Measurements from ENCODE around the gene CDK5R1. TPM values are rescaled to one million over a fixed set of nuclear protein-coding genes. Genes with fewer than 3 reads are reported as not detected.

The CDK5R1 gene
- total RNA-seq, 1 donor from 2014 or later: 1.8 TPM

GRCh38 chr17:32470405-32471167, 16.2 kb upstream of the CDK5R1 start:
- DNase-seq (ENCODE audit: low spot score): no peak

DNA sequence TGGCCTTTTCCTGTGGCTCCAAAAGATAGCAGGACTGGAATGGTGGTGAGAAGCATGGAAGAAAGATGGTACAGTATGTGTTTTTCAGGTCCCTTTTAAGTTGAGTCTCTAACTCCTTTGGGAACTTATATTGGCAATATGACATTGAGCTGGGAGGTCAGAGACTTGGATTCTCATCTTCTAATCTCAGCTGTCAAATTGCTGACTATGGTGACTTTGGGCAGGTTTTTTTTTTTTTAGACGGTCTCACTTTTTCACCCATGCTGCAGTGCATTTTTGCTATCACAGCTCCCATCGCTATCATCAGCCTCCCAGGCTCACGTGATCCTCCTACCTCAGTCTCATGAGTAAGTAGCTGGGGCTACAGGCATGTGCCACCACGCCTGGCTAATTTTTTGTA, 15.1 kb upstream of the CDK5R1 start:
- no peak for DNase-seq (ENCODE audit: low spot score)

GRCh38 chr17:32475258-32475657, 11.5 kb upstream of the CDK5R1 start:
- no peak for DNase-seq (ENCODE audit: low spot score)

GRCh38 chr17:32477220-32477619, 9.6 kb upstream of the CDK5R1 start:
- no peak for DNase-seq (ENCODE audit: low spot score)

DNA sequence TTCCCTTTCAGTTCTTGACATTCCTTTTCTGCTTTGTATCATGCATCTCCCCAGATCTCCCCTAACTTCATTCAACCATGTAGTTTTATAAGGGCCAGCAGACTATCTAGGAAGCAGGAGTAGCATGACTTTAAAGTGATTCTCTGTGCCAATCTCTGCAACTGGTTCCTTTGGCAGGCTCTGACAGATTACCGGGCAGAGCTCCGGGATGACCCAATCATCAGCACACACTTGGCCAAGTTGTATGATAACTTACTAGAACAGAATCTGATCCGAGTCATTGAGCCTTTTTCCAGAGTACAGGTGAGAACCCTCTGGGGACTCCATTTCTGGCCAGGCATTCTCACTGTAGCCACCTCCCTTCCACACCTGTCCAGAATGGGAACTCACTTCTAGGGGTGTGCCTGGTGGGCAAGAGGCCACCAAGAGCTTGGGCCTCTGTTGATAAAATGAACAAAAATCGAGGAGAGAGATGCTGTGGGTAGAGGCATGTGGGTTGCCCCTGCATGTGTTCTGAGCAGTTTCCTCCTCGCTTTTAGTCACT, 7.6 kb upstream of the CDK5R1 start:
- peak; percentile 57 for DNase-seq (ENCODE audit: low spot score)

GRCh38 chr17:32481193-32481592, 5.6 kb upstream of the CDK5R1 start:
- DNase-seq (ENCODE audit: low spot score): peak; percentile 60

DNA sequence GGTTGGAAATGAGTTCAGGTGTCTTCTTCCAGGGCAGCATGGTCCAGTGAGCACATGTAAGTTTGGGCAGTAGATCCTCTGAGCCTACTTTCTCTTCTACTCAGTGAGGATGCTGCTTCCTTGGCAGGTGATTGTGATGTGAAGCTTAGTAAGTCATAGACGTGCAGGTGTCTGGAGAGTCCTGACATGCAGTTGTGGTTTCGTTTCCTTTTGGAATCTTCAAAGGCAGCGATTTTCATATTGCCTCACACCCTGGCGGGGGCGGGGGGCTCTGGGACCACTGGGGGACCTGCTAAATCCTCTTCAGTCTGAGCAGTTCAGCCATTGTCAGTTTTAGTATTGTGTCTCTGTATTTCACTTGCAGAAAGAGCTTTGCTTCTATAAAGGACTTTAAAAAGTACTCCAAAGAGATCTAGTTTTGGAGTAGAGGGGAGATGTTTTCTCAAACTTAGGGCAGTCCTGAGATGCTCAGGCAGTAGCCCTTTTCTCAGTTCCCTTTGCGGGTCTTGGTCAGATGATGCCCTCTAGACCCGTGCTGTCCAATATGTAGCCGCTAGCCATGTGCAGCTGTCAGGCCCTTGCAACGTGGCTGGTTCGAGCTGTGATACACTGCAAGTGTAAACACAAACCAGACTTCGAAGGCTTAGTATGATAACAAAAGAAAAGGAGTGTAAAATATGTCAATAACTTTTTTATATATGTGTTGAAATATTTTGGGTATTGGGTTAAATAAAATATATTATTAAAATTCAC, 4.0 kb upstream of the CDK5R1 start:
- peak; percentile 33 for DNase-seq (ENCODE audit: low spot score)

GRCh38 chr17:32483451-32484019, 3.3 kb upstream of the CDK5R1 start:
- peak; percentile 89 for DNase-seq (ENCODE audit: low spot score)

- DNase-seq (ENCODE audit: low spot score): peak; percentile 51
These were observed 2.7 kb upstream of the CDK5R1 start for GRCh38 chr17:32484041-32484461.

- DNase-seq (ENCODE audit: low spot score): peak; percentile 41
These were observed 2.2 kb upstream of the CDK5R1 start for GRCh38 chr17:32484628-32485027.

- DNase-seq (ENCODE audit: low spot score): peak; percentile 60
These were observed 1.3 kb upstream of the CDK5R1 start for GRCh38 chr17:32485261-32486110.

GRCh38 chr17:32486111-32486700, 587 bp upstream of the CDK5R1 start:
- peak; percentile 91 for DNase-seq (ENCODE audit: low spot score)

GRCh38 chr17:32487473-32488176, 832 bp downstream of the CDK5R1 start:
- peak; percentile 86 for DNase-seq (ENCODE audit: low spot score)

GRCh38 chr17:32488177-32488542, 1.4 kb downstream of the CDK5R1 start:
- DNase-seq (ENCODE audit: low spot score): no peak

- peak; percentile 43 for DNase-seq (ENCODE audit: low spot score)
These were observed 1.9 kb downstream of the CDK5R1 start for GRCh38 chr17:32488604-32489180.

DNA sequence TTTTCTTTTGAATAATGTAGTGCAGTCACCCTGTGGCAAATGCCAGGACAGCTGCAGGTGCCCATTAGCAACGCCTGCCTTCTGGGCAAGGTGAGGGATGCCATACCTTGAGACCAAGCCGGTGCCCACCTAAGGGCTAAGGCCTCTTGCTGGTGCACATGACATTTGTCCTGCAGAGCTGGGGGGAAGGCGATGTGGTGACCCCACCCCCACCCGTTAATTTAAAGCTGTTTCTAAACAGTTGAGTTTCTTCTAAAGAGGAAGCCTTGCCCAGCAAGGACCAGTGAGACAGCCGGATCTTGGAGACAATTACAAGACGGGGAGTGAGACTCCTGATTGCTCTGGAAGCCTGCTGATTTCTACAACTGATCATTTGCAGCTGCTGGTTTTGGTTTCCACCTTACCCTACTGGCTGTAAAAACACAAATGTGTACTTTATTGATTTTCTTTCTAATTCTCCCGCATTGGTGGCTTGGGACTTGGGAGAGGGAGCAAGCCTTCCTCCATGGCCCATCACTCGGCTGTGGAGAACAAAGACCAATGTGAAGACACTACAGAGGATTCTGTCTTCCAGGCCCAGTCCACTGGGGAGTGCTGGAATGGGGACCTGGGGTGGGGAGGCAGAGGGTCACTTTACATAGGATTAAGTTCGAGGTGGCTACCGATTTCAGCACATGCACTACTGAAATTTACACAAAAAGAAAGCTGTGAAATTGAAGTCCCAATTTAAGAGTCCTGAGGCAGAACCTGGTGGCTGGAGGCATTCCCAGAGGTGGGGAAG, 2.7 kb downstream of the CDK5R1 start:
- peak; percentile 33 for DNase-seq (ENCODE audit: low spot score)

DNA sequence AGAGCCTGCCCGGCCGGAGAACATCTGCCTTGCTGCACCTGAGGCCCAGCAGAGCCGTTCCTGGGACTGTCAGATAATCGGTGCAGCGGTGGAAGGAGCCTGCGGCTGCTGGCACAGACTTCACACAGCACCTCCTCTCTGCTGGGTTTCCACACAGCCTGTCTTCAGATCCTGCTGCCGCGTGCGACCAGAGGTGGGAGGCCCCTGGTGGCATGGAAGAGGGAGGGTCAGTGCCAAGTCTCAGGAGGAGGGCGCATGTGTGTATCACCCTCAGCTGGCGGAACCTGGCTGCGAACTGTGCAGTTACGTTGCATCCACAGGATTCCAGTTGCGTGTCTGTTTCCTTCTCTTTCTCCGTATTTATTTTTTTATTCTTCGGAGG, 3.3 kb downstream of the CDK5R1 start:
- DNase-seq (ENCODE audit: low spot score): no peak

DNA sequence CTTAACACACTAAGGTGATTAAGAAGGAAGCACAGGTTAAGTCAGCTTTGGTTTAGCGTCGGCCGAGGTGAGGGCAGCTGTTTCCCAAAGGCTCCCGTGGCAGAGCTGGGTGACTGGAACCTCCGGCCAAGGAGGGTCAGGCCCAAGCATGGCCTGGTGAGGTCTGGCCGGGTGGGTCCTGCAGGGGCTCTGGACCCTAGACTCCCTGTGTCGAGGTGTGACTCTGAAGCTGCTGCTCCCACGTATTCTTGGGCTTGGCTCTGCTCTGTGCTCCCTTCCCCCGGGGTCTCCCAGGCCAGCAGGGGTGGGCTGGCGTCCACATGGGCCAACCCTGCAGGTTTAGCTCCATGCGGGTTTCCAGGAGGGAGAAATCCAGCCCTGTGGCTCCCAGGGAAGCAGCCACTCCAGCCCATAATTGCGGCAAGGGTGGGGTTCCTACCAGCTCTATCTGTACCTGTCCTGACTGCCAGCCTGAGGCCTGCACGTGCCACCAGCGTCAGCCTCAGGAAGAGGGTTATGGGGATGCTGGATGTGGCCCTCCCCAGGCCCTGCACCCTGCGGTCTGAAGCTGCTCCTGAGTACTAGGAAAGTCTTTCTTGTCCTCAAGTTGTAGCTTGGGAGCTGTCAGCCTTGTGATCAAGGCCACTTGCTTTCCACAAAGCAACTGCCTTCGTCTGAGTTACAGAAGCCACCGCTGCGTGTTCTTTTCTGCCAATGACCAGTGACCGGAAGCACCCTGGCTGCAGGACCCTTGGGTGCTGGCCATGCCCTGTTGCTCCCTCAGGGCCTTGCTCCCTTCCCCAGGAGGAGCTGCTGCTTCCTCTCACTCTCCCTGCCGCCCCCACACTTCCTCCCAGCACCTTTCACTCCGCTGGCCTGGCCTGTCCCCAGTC, 4.8 kb downstream of the CDK5R1 start:
- peak; percentile 51 for DNase-seq (ENCODE audit: low spot score)
